NCI-H1436 (cell line): Measurements from ENCODE around the gene BMS1.
A peak's percentile ranks its signal among the peaks of the same experiment; 100 is the strongest.
"Not testable (repeated sequence)": the region's sequence is repeated elsewhere in the genome, so short reads cannot be mapped to it uniquely, and the experiment has no call there.

ENCODE experiments used
- DNase-seq: peaks from one replicate; lab custom pipeline; 2025; lab: John Stamatoyannopoulos, UW

BMS1 gene

GRCh38 chr10:42866115-42866995 lies 83.8 kb downstream of the BMS1 start:
- peak; percentile 32 for DNase-seq

GRCh38 chr10:42867571-42867970 lies 85.0 kb downstream of the BMS1 start:
- DNase-seq = no peak

GRCh38 chr10:42868530-42868929 lies 85.9 kb downstream of the BMS1 start:
- no peak for DNase-seq

- no peak for DNase-seq
These were observed 87.4 kb downstream of the BMS1 start for GRCh38 chr10:42869977-42870350.

GRCh38 chr10:42871138-42871641 lies 88.6 kb downstream of the BMS1 start:
- DNase-seq = not testable (repeated sequence)

- DNase-seq = no peak
These were observed 89.2 kb downstream of the BMS1 start for GRCh38 chr10:42871823-42872222.

GRCh38 chr10:42872865-42873435 lies 90.4 kb downstream of the BMS1 start:
- no peak for DNase-seq

- DNase-seq = no peak
These were observed 92.3 kb downstream of the BMS1 start for GRCh38 chr10:42874713-42875387.

GRCh38 chr10:42875388-42875755 lies 92.8 kb downstream of the BMS1 start:
- no peak for DNase-seq

- DNase-seq = no peak
These were observed 93.3 kb downstream of the BMS1 start for GRCh38 chr10:42875798-42876341.

- DNase-seq = no peak
These were observed 93.9 kb downstream of the BMS1 start for GRCh38 chr10:42876476-42876875.

- no peak for DNase-seq
These were observed 94.3 kb downstream of the BMS1 start for GRCh38 chr10:42876945-42877344.

- DNase-seq = no peak
These were observed 95.0 kb downstream of the BMS1 start for GRCh38 chr10:42877496-42878030.

GRCh38 chr10:42878134-42878820 lies 95.7 kb downstream of the BMS1 start:
- DNase-seq = no peak

GRCh38 chr10:42878821-42879195 lies 96.2 kb downstream of the BMS1 start:
- DNase-seq = no peak

- no peak for DNase-seq
These were observed 97.0 kb downstream of the BMS1 start for GRCh38 chr10:42879380-42880254.

GRCh38 chr10:42880255-42880620 lies 97.6 kb downstream of the BMS1 start:
- DNase-seq = no peak

- no peak for DNase-seq
These were observed 100.0 kb downstream of the BMS1 start for GRCh38 chr10:42882597-42882996.
